SIG-M5 treated with dmso at 0.1 percent for 504 hours (cell line): ENCODE data around the gene STOX1.
"Not testable (repeated sequence)": the region's sequence is repeated elsewhere in the genome, so short reads cannot be mapped to it uniquely, and the experiment has no call there.

Source experiments
- DNase-seq: peaks from one replicate; lab custom pipeline; 2025; ENCODE audit not compliant: unreplicated experiment; lab: John Stamatoyannopoulos, UW

Gene STOX1

GRCh38 chr10:68877482-68878110 lies 50.3 kb downstream of the STOX1 start:
- no peak for DNase-seq

GRCh38 chr10:68878496-68878895 lies 51.2 kb downstream of the STOX1 start:
- no peak for DNase-seq

GRCh38 chr10:68879628-68880027 lies 52.3 kb downstream of the STOX1 start:
- no peak for DNase-seq

- no peak for DNase-seq
These were observed 52.9 kb downstream of the STOX1 start for GRCh38 chr10:68880181-68880580.

- no peak for DNase-seq
These were observed 67.7 kb downstream of the STOX1 start for GRCh38 chr10:68895041-68895440.

- DNase-seq = peak; percentile 73
These were observed 70.0 kb downstream of the STOX1 start for GRCh38 chr10:68897336-68897741.

- DNase-seq = no peak
These were observed 71.9 kb downstream of the STOX1 start for GRCh38 chr10:68899186-68899745.

GRCh38 chr10:68900427-68901104 lies 73.2 kb downstream of the STOX1 start:
- DNase-seq = peak; percentile 24

- DNase-seq = peak; percentile 98
These were observed 74.0 kb downstream of the STOX1 start, which contains the start of gene DDX50 for GRCh38 chr10:68901105-68901927. TSS of gene DDX50 (plus strand) at chr10:68901315. CDS start at chr10:68901385, 70 bp downstream.

GRCh38 chr10:68902382-68902781 lies 75.1 kb downstream of the STOX1 start:
- no peak for DNase-seq

- no peak for DNase-seq
These were observed 97.3 kb downstream of the STOX1 start for GRCh38 chr10:68924593-68924992.

- no peak for DNase-seq
These were observed 98.2 kb downstream of the STOX1 start for GRCh38 chr10:68925489-68925888.

GRCh38 chr10:68929157-68929556 lies 101.8 kb downstream of the STOX1 start:
- not testable (repeated sequence) for DNase-seq

GRCh38 chr10:68929888-68930287 lies 102.6 kb downstream of the STOX1 start:
- not testable (repeated sequence) for DNase-seq

- not testable (repeated sequence) for DNase-seq
These were observed 105.5 kb downstream of the STOX1 start for GRCh38 chr10:68932860-68933259.

GRCh38 chr10:68934994-68935393 lies 107.7 kb downstream of the STOX1 start:
- DNase-seq = no peak

- no peak for DNase-seq
These were observed 110.8 kb downstream of the STOX1 start for GRCh38 chr10:68938117-68938516.

- DNase-seq = no peak
These were observed 111.6 kb downstream of the STOX1 start for GRCh38 chr10:68938884-68939283.

- DNase-seq = not testable (repeated sequence)
These were observed 113.6 kb downstream of the STOX1 start for GRCh38 chr10:68940917-68941316.
